HL-60 (cell line): ENCODE data around the gene INTS13.

Source experiments
- CTCF ChIP-seq: IDR thresholded peaks from one replicate; pipeline ENCODE4 v1.5.1; 2011; ENCODE audit warnings: low read length, control low read depth, inconsistent platforms; ENCODE audit not compliant: insufficient read depth
- POLR2AphosphoS5 ChIP-seq: IDR thresholded peaks from 2 replicates; pipeline ENCODE4 v1.6.1; 2012; ENCODE audit warnings: low read depth

- TF ChIP-seq CTCF (no peak), POLR2AphosphoS5 (no peak)
These were observed 15.9 kb downstream of the INTS13 start for GRCh38 chr12:26921886-26922285.
